Natural killer cell (primary cell): Measurements from ENCODE around the gene CCL18. TPM values are rescaled to one million over a fixed set of nuclear protein-coding genes. Genes with fewer than 3 reads are reported as not detected.
"Not testable (repeated sequence)": the region's sequence is repeated elsewhere in the genome, so short reads cannot be mapped to it uniquely, and the experiment has no call there.

ENCODE experiments used
- ATAC-seq, 3 donors: fragments of 150-1000 bp in 2 of 3; fragments of 200-7000 bp in 1 of 3; cut with Tn5 transposase; 1 replicate in 1 of 3; 2 replicates in 2 of 3; pipeline ENCODE4 v1.10.0; 2021; ENCODE audit warnings: mild to moderate bottlenecking in 2 of 3, moderate library complexity in 2 of 3
- DNase-seq, 2 donors: peaks; one replicate each; pipeline versions ENCODE4 v3.0.0 to v3.0.0-alpha.2; 2013 to 2021; ENCODE audit warnings: mixed read lengths in 1 of 2
- H3K27ac ChIP-seq: one replicate; pipeline ENCODE4 v1.5.1; 2013; ENCODE audit warnings: mild to moderate bottlenecking, low read length
- H3K27me3 ChIP-seq: one replicate; pipeline ENCODE4 v1.6.1; 2013; ENCODE audit warnings: low read length; ENCODE audit not compliant: control insufficient read depth, insufficient read depth
- H3K36me3 ChIP-seq: one replicate; pipeline ENCODE4 v1.6.1; 2013; ENCODE audit warnings: low read length; ENCODE audit not compliant: control insufficient read depth, insufficient read depth
- H3K4me1 ChIP-seq: one replicate; pipeline ENCODE4 v1.6.1; 2013; ENCODE audit warnings: low read length; ENCODE audit not compliant: control insufficient read depth, insufficient read depth
- H3K4me3 ChIP-seq: one replicate; pipeline ENCODE4 v1.5.1; 2013; ENCODE audit warnings: low read length
- H3K9me3 ChIP-seq: one replicate; pipeline ENCODE4 v1.6.1; 2013; ENCODE audit warnings: low read length; ENCODE audit not compliant: control insufficient read depth, insufficient read depth
- H3K27ac Mint-ChIP-seq, 2 donors: one replicate each; pipeline ENCODE4 v1.8.0; 2022; ENCODE audit warnings: mild to moderate bottlenecking in 2 of 2, mixed read lengths in 2 of 2, moderate library complexity in 1 of 2
- H3K27me3 Mint-ChIP-seq, 2 donors: one replicate each; pipeline ENCODE4 v1.8.0; 2022; ENCODE audit warnings: low read depth in 2 of 2, mixed read lengths in 2 of 2
- H3K36me3 Mint-ChIP-seq: one replicate; pipeline ENCODE4 v1.8.0; 2022; ENCODE audit warnings: mixed read lengths
- H3K4me1 Mint-ChIP-seq, 2 donors: one replicate each; pipeline ENCODE4 v1.8.0; 2022; ENCODE audit warnings: mixed read lengths in 2 of 2
- H3K4me3 Mint-ChIP-seq: one replicate; pipeline ENCODE4 v1.8.0; 2022; ENCODE audit warnings: mild to moderate bottlenecking, moderate library complexity, mixed read lengths
- H3K9me3 Mint-ChIP-seq, 2 donors: one replicate each; pipeline ENCODE4 v1.8.0; 2022; ENCODE audit warnings: mixed read lengths in 2 of 2
- CTCF ChIP-seq: fragments of 200-600 bp; IDR thresholded peaks from one replicate; pipeline ENCODE4 v1.8.0; 2022; ENCODE audit warnings: antibody characterized with exemption
- WGBS: methylation state at CpG from one replicate; pipeline ENCODE4 v1.1.7; 2013; ENCODE audit warnings: missing lambda C conversion rate; ENCODE audit not compliant: insufficient coverage; 5-methylcytosine and 5-hydroxymethylcytosine counted together
- intact Hi-C: fragments of 100-400 bp; cut with micrococcal nuclease; formaldehyde crosslinking; loops from one replicate; pipeline ENCODE4 v1.14.2; 2022
- total RNA-seq, 4 donors: library from RNA; stranded (reverse); fragments of 120-200 nt in 1 of 4; gene quantifications; one replicate each; pipeline versions ENCODE4 v1.2.3 to v1.2.4, GENCODE V29; 2013 to 2022

CCL18 gene
- total RNA-seq, 3 donors from 2014 or later (not counting 1 experiment from before 2014, with no cell fraction given) = 0.54 to 0.55 TPM; not detected in 1

DNA sequence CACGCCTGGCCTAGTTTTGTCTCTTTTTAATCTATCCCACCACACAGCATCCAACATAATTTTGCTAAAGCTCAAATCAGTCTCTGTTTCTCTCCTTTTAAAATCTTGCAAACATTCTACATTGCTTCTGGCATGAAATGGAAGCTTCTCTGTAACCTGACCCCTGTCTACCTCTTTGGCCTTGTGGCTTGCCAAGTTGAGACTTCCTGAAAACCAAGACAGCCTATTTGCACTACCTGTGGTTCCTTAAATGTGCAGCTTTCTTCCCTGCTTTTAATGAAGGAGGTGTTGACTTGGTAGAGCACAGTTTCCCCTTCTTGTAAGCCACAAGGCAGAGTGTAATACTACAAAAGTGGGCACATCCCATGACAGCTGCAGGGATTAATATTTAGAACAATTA, 31.9 kb downstream of the CCL18 start:
- Histone ChIP-seq H3K27me3 (no peaks in the 10 kb centered on the region), H3K9me3 (no peaks in the 10 kb centered on the region), H3K4me1 (peaks cover 34% of the 10 kb centered on the region), H3K36me3 (no peaks in the 10 kb centered on the region), H3K27ac (no peak overlapping the region), H3K4me3 (no peak overlapping the region)
- TF ChIP-seq CTCF = no peak
- ATAC-seq = no peak
- whole genome bisulfite sequencing = 84% methylated on average over 1 of the region's 1 CpG
- peaks cover 77 to 82% of the 10 kb centered on the region in 2 donors for H3K4me1 Mint-ChIP-seq
- intact Hi-C loops = no loop called here
- H3K36me3 Mint-ChIP-seq = no peaks in the 10 kb centered on the region
- no peak for DNase-seq
- H3K9me3 Mint-ChIP-seq = no peaks in the 10 kb centered on the region
- H3K27ac Mint-ChIP-seq = peak overlapping the region; percentile 4 to 70
- no peaks in the 10 kb centered on the region for H3K27me3 Mint-ChIP-seq
- peak overlapping the region; percentile 70 for H3K4me3 Mint-ChIP-seq

DNA sequence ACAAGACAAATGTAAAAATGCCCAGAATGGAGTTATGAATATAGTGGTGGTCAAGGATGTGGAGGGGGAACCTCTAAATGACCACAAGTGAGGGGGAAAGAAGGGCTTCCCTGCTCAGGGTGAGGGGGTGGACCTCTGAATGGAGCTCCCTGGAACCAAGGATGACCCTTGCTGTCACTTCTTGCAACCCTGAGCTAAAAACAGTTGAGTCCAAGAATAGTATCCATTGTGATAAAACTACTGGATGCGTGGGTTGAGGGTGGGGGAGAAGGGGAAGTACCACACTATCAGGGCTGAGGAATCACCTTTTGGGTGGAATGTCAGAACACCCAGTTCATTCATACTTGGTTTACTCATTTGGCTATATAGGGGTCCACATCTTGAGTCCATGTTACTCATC, 34.9 kb downstream of the CCL18 start:
- DNase-seq, intact Hi-C loops, H3K27ac Mint-ChIP-seq, H3K9me3 ChIP-seq, H3K27ac ChIP-seq, H3K9me3 Mint-ChIP-seq, H3K4me3 Mint-ChIP-seq, H3K4me3 ChIP-seq, H3K27me3 Mint-ChIP-seq, H3K36me3 ChIP-seq, ATAC-seq, H3K27me3 ChIP-seq, H3K36me3 Mint-ChIP-seq: not testable (repeated sequence)
- no CpG with 5 or more reads among the region's 1 CpG for WGBS
- peaks cover 42% of the 10 kb centered on the region for H3K4me1 ChIP-seq
- H3K4me1 Mint-ChIP-seq = peaks cover 70 to 72% of the 10 kb centered on the region in 2 donors

DNA sequence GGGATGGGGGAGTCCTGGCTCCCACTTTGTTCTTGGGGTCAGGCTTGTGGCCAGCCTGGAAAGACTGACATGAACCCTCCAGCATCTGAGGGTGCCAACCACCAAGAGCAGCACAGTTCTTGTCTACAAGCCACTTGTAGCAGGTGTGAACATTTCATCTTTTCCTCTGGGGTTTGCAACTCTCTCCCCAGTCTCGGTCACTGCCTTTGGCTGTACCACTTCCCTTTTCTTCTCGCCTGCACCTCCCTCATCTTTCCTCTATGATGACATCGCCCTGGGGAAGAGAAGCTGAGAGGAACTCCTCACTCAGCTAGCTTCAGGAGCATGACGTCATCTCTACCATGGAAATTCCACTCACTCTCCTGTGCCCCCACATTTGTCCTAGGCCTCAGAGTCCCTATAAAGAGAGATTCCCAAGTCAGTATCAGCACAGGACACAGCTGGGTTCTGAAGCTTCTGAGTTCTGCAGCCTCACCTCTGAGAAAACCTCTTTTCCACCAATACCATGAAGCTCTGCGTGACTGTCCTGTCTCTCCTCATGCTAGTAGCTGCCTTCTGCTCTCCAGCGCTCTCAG, 39.4 kb downstream of the CCL18 start, which contains the start of gene CCL4:
TSS of gene CCL4 (plus strand) at position 427 of the 575 bp plus-strand sequence. CDS start at position 506, 79 bp downstream.
- DNase-seq = peak; percentile 67 to 74
- peak within 1 kb of the TSS; percentile 97 for H3K4me3 Mint-ChIP-seq
- H3K4me1 Mint-ChIP-seq = peaks cover 77 to 80% of the 10 kb centered on the region in 2 donors
- ATAC-seq = peak; percentile 62 to 80 (median 80)
- H3K27me3 Mint-ChIP-seq, H3K9me3 Mint-ChIP-seq, H3K27me3 ChIP-seq, H3K36me3 ChIP-seq, H3K9me3 ChIP-seq: not testable (repeated sequence)
- Histone ChIP-seq H3K4me3 (peak within 1 kb of the TSS; percentile 48), H3K27ac (peak within 1 kb of the TSS; percentile 82), H3K4me1 (peaks cover 59% of the 10 kb centered on the region)
- peaks cover 18% of the 10 kb centered on the region for H3K36me3 Mint-ChIP-seq
- peak within 1 kb of the TSS; percentile 94 to 96 for H3K27ac Mint-ChIP-seq
- intact Hi-C loops = loop anchor here (1.0 to 2.0 kb wide), 2 partner anchors 13 to 21 kb away; partner anchors contain the start of gene CCL3
- WGBS = 5% methylated on average over 6 of the region's 6 CpGs

GRCh38 chr17:36104246-36104645, 40.2 kb downstream of the CCL18 start:
- Mint-ChIP-seq H3K4me3 (peak overlapping the region; percentile 97), H3K4me1 (peaks cover 80 to 82% of the 10 kb centered on the region in 2 donors), H3K36me3 (peaks cover 18% of the 10 kb centered on the region), H3K27ac (peak overlapping the region; percentile 94 to 96)
- DNase-seq, intact Hi-C loops, H3K9me3 Mint-ChIP-seq, H3K27me3 ChIP-seq, H3K36me3 ChIP-seq, H3K9me3 ChIP-seq, H3K27me3 Mint-ChIP-seq: not testable (repeated sequence)
- H3K27ac ChIP-seq = peak overlapping the region; percentile 82
- WGBS = no CpG with 5 or more reads among the region's 7 CpGs
- H3K4me1 ChIP-seq = peaks cover 67% of the 10 kb centered on the region
- peak; percentile 17 to 25 (median 18) for ATAC-seq
- H3K4me3 ChIP-seq = peak overlapping the region; percentile 48

DNA sequence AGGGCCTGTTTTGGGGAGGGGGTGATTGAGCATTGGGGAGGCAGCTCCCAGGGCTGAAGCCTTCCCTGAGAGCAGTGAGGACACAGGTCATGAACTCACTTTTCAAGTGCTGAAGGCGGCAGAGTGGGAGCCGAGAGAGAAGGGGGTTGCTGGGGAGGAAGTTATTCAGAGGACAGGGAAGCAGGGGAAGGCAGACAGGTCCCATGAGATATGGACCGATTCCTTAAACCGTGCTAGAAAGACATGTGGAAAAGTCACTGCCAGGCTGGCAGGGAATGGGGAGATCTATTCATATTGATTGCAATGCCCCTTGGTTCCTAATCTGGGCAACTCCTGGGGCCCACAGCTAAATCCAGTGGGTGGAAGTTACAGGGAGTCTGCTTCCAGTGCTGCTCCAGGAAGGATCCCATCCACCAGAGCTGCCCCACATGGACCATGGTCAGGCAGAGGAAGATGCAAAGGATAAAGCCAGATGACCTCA, 40.7 kb downstream of the CCL18 start:
- DNase-seq (no peak), ATAC-seq (no peak)
- WGBS = 16% methylated on average over 4 of the region's 4 CpGs
- Mint-ChIP-seq H3K4me3 (peak overlapping the region; percentile 97), H3K27me3 (no peaks in the 10 kb centered on the region), H3K27ac (peak overlapping the region; percentile 94 to 96), H3K9me3 (no peaks in the 10 kb centered on the region), H3K36me3 (peaks cover 18% of the 10 kb centered on the region), H3K4me1 (peaks cover 75 to 82% of the 10 kb centered on the region in 2 donors)
- peaks cover 67% of the 10 kb centered on the region for H3K4me1 ChIP-seq
- no peaks in the 10 kb centered on the region for H3K9me3 ChIP-seq
- H3K27ac ChIP-seq = peak overlapping the region; percentile 82
- intact Hi-C loops = loop anchor here (5.0 kb wide), 1 partner anchor 43 kb away; no protein-coding TSS in a partner anchor
- H3K27me3 ChIP-seq = no peaks in the 10 kb centered on the region
- peak overlapping the region; percentile 48 for H3K4me3 ChIP-seq
- no peak for TF ChIP-seq CTCF
- H3K36me3 ChIP-seq = peaks cover 6% of the 10 kb centered on the region
